ENCODE results near the gene MYOT. TPM values are rescaled to one million over a fixed set of nuclear protein-coding genes. Genes with fewer than 3 reads are reported as not detected.

MYOT gene
- total RNA-seq, 2 experiments from 2014 or later: not detected

- CTCF ChIA-PET: no interaction called here
- POLR2A ChIA-PET: interaction anchor here (1.1 kb wide), 1 partner anchor 17 kb away, joined by 4 read pairs; the partner anchor contains the start of gene PKD2L2
- H3K27me3 Mint-ChIP-seq: no peaks in the 10 kb centered on the region
- no peaks in the 10 kb centered on the region for H3K36me3 Mint-ChIP-seq (ENCODE audit: low read depth)
- H3K4me1 Mint-ChIP-seq (ENCODE audit: low read depth): no peaks in the 10 kb centered on the region
- TF ChIP-seq, protein P1, sequence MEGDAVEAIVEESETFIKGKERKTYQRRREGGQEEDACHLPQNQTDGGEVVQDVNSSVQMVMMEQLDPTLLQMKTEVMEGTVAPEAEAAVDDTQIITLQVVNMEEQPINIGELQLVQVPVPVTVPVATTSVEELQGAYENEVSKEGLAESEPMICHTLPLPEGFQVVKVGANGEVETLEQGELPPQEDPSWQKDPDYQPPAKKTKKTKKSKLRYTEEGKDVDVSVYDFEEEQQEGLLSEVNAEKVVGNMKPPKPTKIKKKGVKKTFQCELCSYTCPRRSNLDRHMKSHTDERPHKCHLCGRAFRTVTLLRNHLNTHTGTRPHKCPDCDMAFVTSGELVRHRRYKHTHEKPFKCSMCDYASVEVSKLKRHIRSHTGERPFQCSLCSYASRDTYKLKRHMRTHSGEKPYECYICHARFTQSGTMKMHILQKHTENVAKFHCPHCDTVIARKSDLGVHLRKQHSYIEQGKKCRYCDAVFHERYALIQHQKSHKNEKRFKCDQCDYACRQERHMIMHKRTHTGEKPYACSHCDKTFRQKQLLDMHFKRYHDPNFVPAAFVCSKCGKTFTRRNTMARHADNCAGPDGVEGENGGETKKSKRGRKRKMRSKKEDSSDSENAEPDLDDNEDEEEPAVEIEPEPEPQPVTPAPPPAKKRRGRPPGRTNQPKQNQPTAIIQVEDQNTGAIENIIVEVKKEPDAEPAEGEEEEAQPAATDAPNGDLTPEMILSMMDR (IDR thresholded peaks at IDR 0.05): no peak
- H3K4me3 Mint-ChIP-seq: no peak overlapping the region
- DNase-seq (no peak), ATAC-seq (no peak)
- no peak overlapping the region for H3K27ac Mint-ChIP-seq
- intact Hi-C loops (cut with micrococcal nuclease): no loop called here
- H3K9me3 Mint-ChIP-seq: no peaks in the 10 kb centered on the region
These were observed 3.9 kb downstream of the MYOT start for GRCh38 chr5:137871571-137871970.

- no peak overlapping the region for H3K4me3 Mint-ChIP-seq
- H3K4me1 Mint-ChIP-seq (ENCODE audit: low read depth): no peaks in the 10 kb centered on the region
- TF ChIP-seq, protein P1 (IDR thresholded peaks at IDR 0.05): no peak
- no peaks in the 10 kb centered on the region for H3K36me3 Mint-ChIP-seq (ENCODE audit: low read depth)
- intact Hi-C loops (cut with micrococcal nuclease): no loop called here
- H3K27ac Mint-ChIP-seq: no peak overlapping the region
- H3K27me3 Mint-ChIP-seq: no peaks in the 10 kb centered on the region
- H3K9me3 Mint-ChIP-seq: no peaks in the 10 kb centered on the region
- POLR2A ChIA-PET: no interaction called here
- ATAC-seq (no peak), DNase-seq (no peak)
- CTCF ChIA-PET: interaction anchor here (0.6 kb wide), 1 partner anchor 94 kb away, joined by 3 read pairs; no protein-coding TSS in a partner anchor
These were observed 4.8 kb downstream of the MYOT start for GRCh38 chr5:137872466-137872865.

DNA sequence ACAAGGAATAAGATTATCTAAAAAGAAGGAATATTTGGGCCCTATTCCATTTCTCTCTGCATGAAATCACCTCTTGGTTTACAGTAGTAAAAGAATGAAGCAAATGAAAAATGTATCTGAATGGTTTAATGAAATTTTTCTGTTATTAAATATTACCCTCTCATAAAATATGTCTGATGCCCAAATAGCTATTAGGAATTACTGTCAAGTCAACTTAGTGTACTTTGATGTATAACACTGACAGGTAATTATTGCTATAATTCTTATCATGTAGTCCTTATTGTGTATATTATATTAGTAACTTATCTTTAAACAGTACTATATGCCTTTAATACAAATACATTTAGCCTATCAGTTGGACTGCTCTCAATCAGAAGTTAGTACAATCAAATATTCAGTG lies 8.4 kb downstream of the MYOT start:
- POLR2A ChIA-PET: interaction anchor here (0.7 to 1.8 kb wide), 2 partner anchors 13 to 14 kb away, joined by 3 to 4 read pairs; partner anchors contain the start of gene PKD2L2
- H3K9me3 Mint-ChIP-seq: no peaks in the 10 kb centered on the region
- TF ChIP-seq, protein P1 (IDR thresholded peaks at IDR 0.05): no peak
- intact Hi-C loops (cut with micrococcal nuclease): no loop called here
- H3K27ac Mint-ChIP-seq: no peak overlapping the region
- DNase-seq: no peak
- no peaks in the 10 kb centered on the region for H3K36me3 Mint-ChIP-seq (ENCODE audit: low read depth)
- CTCF ChIA-PET: interaction anchor here (1.0 to 2.4 kb wide), 4 partner anchors 11 to 193 kb away, joined by 4 to 6 read pairs (median 6); no protein-coding TSS in a partner anchor
- H3K27me3 Mint-ChIP-seq: no peaks in the 10 kb centered on the region
- ATAC-seq: no peak
- H3K4me1 Mint-ChIP-seq (ENCODE audit: low read depth): no peaks in the 10 kb centered on the region
- H3K4me3 Mint-ChIP-seq: no peak overlapping the region

- Mint-ChIP-seq H3K4me3 (no peak overlapping the region), H3K36me3 (ENCODE audit: low read depth) (no peaks in the 10 kb centered on the region), H3K4me1 (ENCODE audit: low read depth) (no peaks in the 10 kb centered on the region), H3K27me3 (no peaks in the 10 kb centered on the region), H3K27ac (no peak overlapping the region), H3K9me3 (no peaks in the 10 kb centered on the region)
- no peak for ATAC-seq
- POLR2A ChIA-PET: interaction anchor here (1.8 kb wide), 1 partner anchor 9 kb away, joined by 5 read pairs; the partner anchor contains the start of gene PKD2L2
- intact Hi-C loops (cut with micrococcal nuclease): no loop called here
- TF ChIP-seq, protein P1 (IDR thresholded peaks at IDR 0.05): no peak
- DNase-seq: no peak
- CTCF ChIA-PET: interaction anchor here (0.8 to 1.4 kb wide), 2 partner anchors 9 to 101 kb away, joined by 3 to 4 read pairs; partner anchors contain the start of gene PKD2L2
These were observed 12.7 kb downstream of the MYOT start for GRCh38 chr5:137880313-137880712.

- intact Hi-C loops (cut with micrococcal nuclease): no loop called here
- Mint-ChIP-seq H3K27ac (no peak overlapping the region), H3K9me3 (no peaks in the 10 kb centered on the region), H3K4me3 (peak overlapping the region; percentile 80), H3K27me3 (no peaks in the 10 kb centered on the region), H3K4me1 (ENCODE audit: low read depth) (peaks cover 10% of the 10 kb centered on the region), H3K36me3 (ENCODE audit: low read depth) (peaks cover 2% of the 10 kb centered on the region)
- ChIA-PET POLR2A (interaction anchor here (1.1 to 1.5 kb wide), 2 partner anchors 16 to 148 kb away, joined by 3 to 4 read pairs; no protein-coding TSS in a partner anchor), CTCF (interaction anchor here (1.3 to 2.2 kb wide), 3 partner anchors 12 to 182 kb away, joined by 3 to 6 read pairs (median 5); no protein-coding TSS in a partner anchor)
- TF ChIP-seq, protein P1 (IDR thresholded peaks at IDR 0.05): no peak
- ATAC-seq (no peak), DNase-seq (no peak)
These were observed 20.2 kb downstream of the MYOT start for GRCh38 chr5:137887831-137888230.
